Measurements from ENCODE around the gene CCDC201. TPM values are rescaled to one million over a fixed set of nuclear protein-coding genes. Genes with fewer than 3 reads are reported as not detected.
"Not testable (repeated sequence)": the region's sequence is repeated elsewhere in the genome, so short reads cannot be mapped to it uniquely, and the experiment has no call there.

The CCDC201 gene
- total and polyA plus RNA-seq, 2 donors (not counting 3 experiments of a cell fraction or from before 2014, with no cell fraction given) = not detected

DNA sequence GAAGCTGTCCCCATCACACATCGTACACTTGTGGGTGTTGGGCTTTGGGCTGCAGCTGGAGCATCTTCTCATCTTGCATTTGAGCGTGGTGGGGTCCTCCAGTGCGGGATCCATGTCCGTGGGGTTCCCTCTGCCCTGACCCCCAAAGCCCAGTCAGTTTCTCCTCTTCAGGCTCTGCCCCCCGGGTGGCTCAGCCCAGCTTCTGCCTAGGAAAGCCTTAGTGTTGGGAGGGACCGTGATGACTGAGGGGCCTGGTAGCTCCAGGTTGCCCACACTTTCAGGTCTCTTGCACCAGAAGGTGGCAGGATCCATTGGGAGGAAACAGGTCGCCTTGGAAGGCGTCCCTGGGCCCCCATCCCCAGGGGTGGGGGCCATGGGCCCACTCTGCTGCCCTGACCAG, 55.9 kb downstream of the CCDC201 start:
- H3K4me2 ChIP-seq (ENCODE audit: insufficient read depth, low read length); intact Hi-C loops (cut with micrococcal nuclease); dilution Hi-C loops (cut with MboI; ENCODE audit: extremely low pct_ligation_motif_present, low sequenced_read_pairs); DNase-seq (ENCODE audit: low read depth, low spot score); H3K4me3 ChIP-seq (replicated peaks in 1 of 3; ENCODE audit: insufficient read depth in 1 of 3, low read depth in 1 of 3, low read length in 3 of 3); H2AFZ ChIP-seq (ENCODE audit: low read depth, low read length); CTCF ChIA-PET; H3K9ac ChIP-seq (replicated peaks; ENCODE audit: extremely low read depth, insufficient read depth, low read length); H3K36me3 ChIP-seq (ENCODE audit: control insufficient read depth in 2 of 2, extremely low read depth in 1 of 2, insufficient read depth in 2 of 2, low read length in 2 of 2); H3K4me1 ChIP-seq (ENCODE audit: control insufficient read depth, extremely low read depth, insufficient read depth, low read length); POLR2A ChIA-PET; H3K79me2 ChIP-seq (ENCODE audit: control insufficient read depth, insufficient read depth, low read length); BruUV-seq (replicated peaks); H3K9me1 ChIP-seq (replicated peaks; ENCODE audit: control insufficient read depth, extremely low read depth, insufficient read depth, low read length); H3K27ac ChIP-seq (ENCODE audit: insufficient read depth, low read depth, low read length); H3K27me3 ChIP-seq (ENCODE audit: control insufficient read depth in 2 of 2, insufficient read depth in 2 of 2, low read length in 2 of 2); FAIRE-seq; H4K20me1 ChIP-seq (replicated peaks; ENCODE audit: control insufficient read depth, extremely low read depth, insufficient read depth, low read length); H3K9me3 ChIP-seq (replicated peaks; ENCODE audit: control insufficient read depth, insufficient read depth, low read length): not testable (repeated sequence)

DNA sequence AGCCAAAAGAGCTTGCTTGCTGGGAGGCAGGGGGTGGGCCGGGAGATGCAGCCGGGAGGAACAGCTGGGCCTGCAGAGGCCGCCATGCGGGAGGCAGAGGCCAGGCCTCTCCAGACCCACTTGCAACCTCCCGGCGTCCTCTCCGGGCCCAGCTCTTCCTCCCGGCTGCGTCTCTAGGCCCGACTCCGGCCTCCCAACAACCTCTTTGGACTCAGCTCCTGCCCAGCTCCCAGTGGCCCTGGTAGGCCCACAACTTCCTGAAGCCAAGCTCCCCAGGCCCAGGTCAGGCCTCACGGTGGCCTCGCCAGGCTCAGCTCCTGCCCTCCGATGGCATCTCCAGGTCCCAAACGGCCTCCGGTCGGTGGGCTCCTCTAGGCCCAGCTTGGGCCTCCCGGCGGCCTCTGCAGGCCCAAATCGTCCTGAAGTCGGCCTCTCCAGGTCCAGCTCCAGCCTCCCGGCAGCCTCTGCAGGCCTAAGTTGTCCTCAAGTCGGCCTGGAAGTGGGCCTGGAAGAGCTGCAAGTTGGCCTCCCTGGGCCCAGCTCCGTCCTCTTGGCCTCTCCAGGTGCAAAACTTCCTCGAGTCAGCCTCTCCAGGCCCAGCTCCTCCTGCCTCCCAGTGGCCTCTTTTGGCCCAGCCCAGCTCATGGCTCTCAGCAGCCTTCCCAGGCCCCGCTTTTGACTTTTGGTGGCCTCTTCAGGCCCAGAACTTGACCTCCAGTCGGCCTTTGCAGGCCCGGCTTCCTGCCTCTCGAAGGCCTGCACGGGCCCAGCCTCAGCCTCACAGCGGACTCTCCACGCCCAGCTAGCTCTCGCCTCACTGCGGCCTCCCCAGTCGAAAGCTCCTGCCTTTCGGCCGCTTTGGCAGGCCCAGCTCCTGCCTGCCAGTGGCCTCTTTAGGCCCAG, 58.4 kb downstream of the CCDC201 start:
- H3K9me1 ChIP-seq (replicated peaks; ENCODE audit: control insufficient read depth, extremely low read depth, insufficient read depth, low read length); H4K20me1 ChIP-seq (replicated peaks; ENCODE audit: control insufficient read depth, extremely low read depth, insufficient read depth, low read length); dilution Hi-C loops (cut with MboI; ENCODE audit: extremely low pct_ligation_motif_present, low sequenced_read_pairs); H3K4me3 ChIP-seq (replicated peaks in 1 of 3; ENCODE audit: insufficient read depth in 1 of 3, low read depth in 1 of 3, low read length in 3 of 3); FAIRE-seq; DNase-seq (ENCODE audit: low read depth, low spot score); H2AFZ ChIP-seq (ENCODE audit: low read depth, low read length); BruUV-seq (replicated peaks); POLR2A ChIA-PET; CTCF ChIA-PET; H3K9ac ChIP-seq (replicated peaks; ENCODE audit: extremely low read depth, insufficient read depth, low read length); H3K4me2 ChIP-seq (ENCODE audit: insufficient read depth, low read length); H3K79me2 ChIP-seq (ENCODE audit: control insufficient read depth, insufficient read depth, low read length); H3K4me1 ChIP-seq (ENCODE audit: control insufficient read depth, extremely low read depth, insufficient read depth, low read length); H3K9me3 ChIP-seq (replicated peaks; ENCODE audit: control insufficient read depth, insufficient read depth, low read length); intact Hi-C loops (cut with micrococcal nuclease); H3K27me3 ChIP-seq (ENCODE audit: control insufficient read depth in 2 of 2, insufficient read depth in 2 of 2, low read length in 2 of 2); H3K36me3 ChIP-seq (ENCODE audit: control insufficient read depth in 2 of 2, extremely low read depth in 1 of 2, insufficient read depth in 2 of 2, low read length in 2 of 2); H3K27ac ChIP-seq (ENCODE audit: insufficient read depth, low read depth, low read length): not testable (repeated sequence)

GRCh38 chr7:45813771-45814170, 59.1 kb downstream of the CCDC201 start:
- H4K20me1 ChIP-seq (replicated peaks; ENCODE audit: control insufficient read depth, extremely low read depth, insufficient read depth, low read length); H3K9me1 ChIP-seq (replicated peaks; ENCODE audit: control insufficient read depth, extremely low read depth, insufficient read depth, low read length); H3K4me2 ChIP-seq (ENCODE audit: insufficient read depth, low read length); H3K4me3 ChIP-seq (replicated peaks in 1 of 3; ENCODE audit: insufficient read depth in 1 of 3, low read depth in 1 of 3, low read length in 3 of 3); CTCF ChIA-PET; H3K36me3 ChIP-seq (ENCODE audit: control insufficient read depth in 2 of 2, extremely low read depth in 1 of 2, insufficient read depth in 2 of 2, low read length in 2 of 2); H3K79me2 ChIP-seq (ENCODE audit: control insufficient read depth, insufficient read depth, low read length); intact Hi-C loops (cut with micrococcal nuclease); H3K9me3 ChIP-seq (replicated peaks; ENCODE audit: control insufficient read depth, insufficient read depth, low read length); H3K4me1 ChIP-seq (ENCODE audit: control insufficient read depth, extremely low read depth, insufficient read depth, low read length); FAIRE-seq; POLR2A ChIA-PET; H3K27ac ChIP-seq (ENCODE audit: insufficient read depth, low read depth, low read length); H3K27me3 ChIP-seq (ENCODE audit: control insufficient read depth in 2 of 2, insufficient read depth in 2 of 2, low read length in 2 of 2); dilution Hi-C loops (cut with MboI; ENCODE audit: extremely low pct_ligation_motif_present, low sequenced_read_pairs); DNase-seq (ENCODE audit: low read depth, low spot score); H3K9ac ChIP-seq (replicated peaks; ENCODE audit: extremely low read depth, insufficient read depth, low read length); BruUV-seq (replicated peaks); H2AFZ ChIP-seq (ENCODE audit: low read depth, low read length): not testable (repeated sequence)

All from endothelial cell of umbilical vein (primary cell).